ENCODE data around the gene MRGPRF.

DNA sequence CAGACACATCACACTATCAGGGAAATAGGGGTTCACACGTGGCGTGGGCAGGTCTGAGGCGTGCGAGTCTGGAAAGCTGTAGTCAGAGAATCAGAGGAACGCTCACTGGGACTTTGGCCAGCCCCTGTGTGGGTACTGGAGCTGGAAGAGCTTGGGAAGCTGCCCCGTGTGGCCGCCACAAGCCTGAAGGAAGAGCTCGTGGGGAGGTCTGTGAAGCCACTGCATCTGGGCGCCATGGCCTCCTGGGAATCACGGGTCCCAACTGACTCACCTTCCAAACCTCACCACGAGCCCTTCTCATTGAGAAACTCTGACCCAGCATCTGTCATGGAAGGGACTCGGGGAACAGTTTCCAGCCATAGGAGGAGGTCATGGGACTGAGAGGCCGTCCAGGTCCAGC lies 5.9 kb upstream of the MRGPRF start:
- TF ChIP-seq, protein P1, sequence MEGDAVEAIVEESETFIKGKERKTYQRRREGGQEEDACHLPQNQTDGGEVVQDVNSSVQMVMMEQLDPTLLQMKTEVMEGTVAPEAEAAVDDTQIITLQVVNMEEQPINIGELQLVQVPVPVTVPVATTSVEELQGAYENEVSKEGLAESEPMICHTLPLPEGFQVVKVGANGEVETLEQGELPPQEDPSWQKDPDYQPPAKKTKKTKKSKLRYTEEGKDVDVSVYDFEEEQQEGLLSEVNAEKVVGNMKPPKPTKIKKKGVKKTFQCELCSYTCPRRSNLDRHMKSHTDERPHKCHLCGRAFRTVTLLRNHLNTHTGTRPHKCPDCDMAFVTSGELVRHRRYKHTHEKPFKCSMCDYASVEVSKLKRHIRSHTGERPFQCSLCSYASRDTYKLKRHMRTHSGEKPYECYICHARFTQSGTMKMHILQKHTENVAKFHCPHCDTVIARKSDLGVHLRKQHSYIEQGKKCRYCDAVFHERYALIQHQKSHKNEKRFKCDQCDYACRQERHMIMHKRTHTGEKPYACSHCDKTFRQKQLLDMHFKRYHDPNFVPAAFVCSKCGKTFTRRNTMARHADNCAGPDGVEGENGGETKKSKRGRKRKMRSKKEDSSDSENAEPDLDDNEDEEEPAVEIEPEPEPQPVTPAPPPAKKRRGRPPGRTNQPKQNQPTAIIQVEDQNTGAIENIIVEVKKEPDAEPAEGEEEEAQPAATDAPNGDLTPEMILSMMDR (conservative IDR thresholded peaks at IDR 0.05 in 1 of 2, IDR thresholded peaks at IDR 0.05 in 1 of 2; ENCODE audit: extremely low read depth in 1 of 2, insufficient read depth in 1 of 2, low read depth in 1 of 2, low read length in 2 of 2) = no peak
- no peak for TF ChIP-seq EZH2 (IDR thresholded peaks at IDR 0.05; ENCODE audit: borderline replicate concordance, low read length)
